ENCODE data around the gene PSD.

- TF ChIP-seq CTCF (IDR thresholded peaks at IDR 0.05) = no peak
- no peak for TF ChIP-seq POLR2A (IDR thresholded peaks at IDR 0.05; ENCODE audit: low read depth)
Measured at GRCh38 chr10:102426803-102427287, 8.3 kb upstream of the PSD start.
